GM21576 (cell line): ENCODE data around the gene P4HA2.

Experiments used
- ATAC-seq: cut with Tn5 transposase; IDR thresholded peaks from one replicate; pipeline ENCODE4 v1.9.1; 2021; ENCODE audit warnings: mild to moderate bottlenecking, moderate library complexity; ENCODE audit not compliant: unreplicated experiment

P4HA2 gene

GRCh38 chr5:132227485-132228240 lies at the start of gene P4HA2:
TSS of gene P4HA2 (minus strand) at chr5:132227853. CDS start at chr5:132218626, 9,227 bp downstream.
- ATAC-seq: peak; percentile 83

- ATAC-seq: no peak
These were observed 49.6 kb upstream of the P4HA2 start for GRCh38 chr5:132277256-132277655.

DNA sequence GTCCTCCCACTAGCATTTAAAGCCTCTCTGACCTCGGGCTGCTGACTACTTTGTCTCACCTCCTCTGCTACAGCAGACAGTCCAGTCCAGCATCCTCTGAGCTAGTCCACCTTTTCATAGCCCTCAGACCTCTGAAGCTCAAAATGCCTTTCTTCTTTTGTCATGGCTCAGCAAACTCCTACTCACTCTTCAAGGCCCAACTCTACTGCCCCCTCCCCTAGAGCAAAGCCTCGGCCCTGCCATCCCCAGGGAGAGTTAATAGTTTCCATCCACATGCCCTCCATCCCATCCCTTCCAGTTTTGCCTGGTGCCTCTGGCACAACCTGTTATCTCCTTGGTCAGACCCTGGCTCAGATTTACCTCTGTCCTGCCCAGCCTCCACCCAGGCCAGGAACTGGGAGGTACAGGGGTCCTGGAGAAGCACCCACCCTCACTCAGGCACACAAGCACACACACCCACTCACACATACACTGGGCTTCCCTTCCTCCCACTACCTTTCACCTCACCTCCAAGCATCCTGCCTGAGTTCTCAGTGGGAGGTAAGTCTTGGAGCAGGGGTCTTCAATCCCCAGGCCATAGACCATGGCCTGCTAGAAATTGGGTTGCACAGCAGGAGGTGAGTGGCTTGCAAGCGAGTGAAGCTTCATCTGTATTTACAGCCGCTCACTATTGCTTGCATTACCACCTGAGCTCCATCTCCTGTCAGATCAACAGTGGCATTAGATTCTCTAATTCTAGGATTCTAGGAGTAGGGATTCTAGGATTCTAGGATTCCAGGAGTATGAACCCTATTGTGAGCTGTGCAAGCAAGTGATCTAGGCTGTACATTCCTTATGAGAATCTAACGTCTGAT lies 47.9 kb upstream of the P4HA2 start:
- ATAC-seq: no peak

- ATAC-seq: no peak
These were observed 46.6 kb upstream of the P4HA2 start for GRCh38 chr5:132274050-132274792.

DNA sequence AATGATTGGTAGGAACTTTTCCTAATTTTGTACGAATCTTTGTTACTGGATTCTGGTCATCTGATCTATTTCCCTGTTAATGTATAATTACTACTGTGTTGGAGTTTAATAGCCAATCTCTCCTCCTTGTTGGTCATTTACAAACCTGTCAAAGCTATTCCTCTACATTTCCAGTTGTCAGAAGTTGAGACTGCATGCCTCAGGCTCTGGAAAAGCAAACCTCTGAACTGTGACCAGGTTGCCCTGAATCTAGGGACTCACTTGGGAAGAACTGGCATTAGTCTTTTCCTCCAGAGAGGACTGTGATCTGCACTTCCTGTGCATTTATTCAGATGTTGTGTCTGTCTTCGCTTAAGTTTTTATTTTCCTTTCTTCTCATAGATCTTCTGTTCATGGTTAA lies 46.0 kb upstream of the P4HA2 start:
- ATAC-seq: no peak

GRCh38 chr5:132272311-132273210 lies 44.9 kb upstream of the P4HA2 start:
- ATAC-seq: no peak

GRCh38 chr5:132271251-132272246 lies 43.9 kb upstream of the P4HA2 start:
- ATAC-seq: no peak

DNA sequence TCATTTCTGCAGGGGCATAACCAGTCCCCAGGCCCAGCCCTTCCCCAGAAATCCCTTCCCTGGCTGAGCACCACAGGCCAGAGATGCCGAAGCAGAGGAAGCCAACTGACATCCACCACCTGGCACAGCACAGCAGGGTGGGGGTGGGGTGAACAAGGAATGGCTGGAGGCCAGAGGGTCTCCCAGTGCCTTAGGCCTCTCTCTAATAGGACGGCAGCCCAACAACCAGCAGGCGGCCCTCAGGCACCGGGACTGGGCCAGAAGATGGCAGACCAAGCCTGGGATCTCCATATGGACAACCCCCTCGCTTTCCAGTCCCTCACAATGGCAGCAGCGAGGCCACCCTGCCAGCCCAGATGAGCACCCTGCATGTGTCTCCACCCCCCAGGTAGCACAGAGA lies 43.1 kb upstream of the P4HA2 start:
- ATAC-seq: no peak

DNA sequence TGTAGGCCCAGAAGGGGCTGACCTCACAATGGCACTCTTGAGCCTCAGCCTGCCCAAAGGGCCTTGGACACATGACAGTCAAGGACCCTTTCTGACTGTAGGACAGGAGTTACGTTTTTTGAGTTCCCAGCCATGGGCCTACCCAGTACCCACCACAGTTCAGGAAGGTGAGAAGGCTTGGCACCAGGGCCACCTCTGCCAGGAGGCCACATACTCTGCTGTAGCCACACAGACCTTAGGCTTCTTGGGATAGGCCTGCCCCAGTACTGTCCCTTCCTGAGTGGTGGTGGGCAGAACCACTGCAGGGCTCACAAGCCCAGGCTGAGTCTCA lies 42.6 kb upstream of the P4HA2 start:
- ATAC-seq: no peak

DNA sequence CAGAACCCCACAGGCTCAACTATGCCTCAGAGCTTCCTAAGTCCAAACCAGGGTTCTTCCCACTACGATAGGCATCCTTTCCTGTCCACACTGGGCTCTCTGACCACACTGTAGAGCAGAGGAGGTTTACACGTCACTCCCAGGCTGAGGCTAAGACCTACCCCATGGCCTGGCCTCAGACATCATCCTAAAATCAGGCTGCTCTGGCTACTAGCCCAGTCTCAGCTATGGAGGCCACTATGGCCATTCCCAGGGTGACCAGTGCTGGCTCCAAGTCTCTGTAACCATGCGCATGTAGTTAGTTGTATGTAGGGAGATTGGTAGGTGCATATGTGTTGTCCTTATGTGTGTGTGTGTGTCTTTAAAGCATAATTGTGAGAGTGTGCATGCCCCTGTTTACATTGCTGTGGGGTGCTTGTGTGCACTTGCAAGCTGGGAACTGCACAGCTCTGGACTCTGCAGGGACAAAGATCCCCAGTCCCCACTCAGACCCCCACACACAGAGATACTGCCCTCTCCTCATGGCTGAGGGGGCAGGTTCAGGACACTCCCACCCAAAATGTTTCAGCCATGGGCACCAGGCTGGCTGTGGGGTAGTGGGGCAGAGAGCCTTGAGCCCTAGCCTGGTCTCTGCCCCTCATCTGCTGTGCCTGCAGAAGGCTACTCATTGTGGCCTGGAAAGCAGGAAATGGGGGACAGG lies 42.1 kb upstream of the P4HA2 start:
- ATAC-seq: no peak

DNA sequence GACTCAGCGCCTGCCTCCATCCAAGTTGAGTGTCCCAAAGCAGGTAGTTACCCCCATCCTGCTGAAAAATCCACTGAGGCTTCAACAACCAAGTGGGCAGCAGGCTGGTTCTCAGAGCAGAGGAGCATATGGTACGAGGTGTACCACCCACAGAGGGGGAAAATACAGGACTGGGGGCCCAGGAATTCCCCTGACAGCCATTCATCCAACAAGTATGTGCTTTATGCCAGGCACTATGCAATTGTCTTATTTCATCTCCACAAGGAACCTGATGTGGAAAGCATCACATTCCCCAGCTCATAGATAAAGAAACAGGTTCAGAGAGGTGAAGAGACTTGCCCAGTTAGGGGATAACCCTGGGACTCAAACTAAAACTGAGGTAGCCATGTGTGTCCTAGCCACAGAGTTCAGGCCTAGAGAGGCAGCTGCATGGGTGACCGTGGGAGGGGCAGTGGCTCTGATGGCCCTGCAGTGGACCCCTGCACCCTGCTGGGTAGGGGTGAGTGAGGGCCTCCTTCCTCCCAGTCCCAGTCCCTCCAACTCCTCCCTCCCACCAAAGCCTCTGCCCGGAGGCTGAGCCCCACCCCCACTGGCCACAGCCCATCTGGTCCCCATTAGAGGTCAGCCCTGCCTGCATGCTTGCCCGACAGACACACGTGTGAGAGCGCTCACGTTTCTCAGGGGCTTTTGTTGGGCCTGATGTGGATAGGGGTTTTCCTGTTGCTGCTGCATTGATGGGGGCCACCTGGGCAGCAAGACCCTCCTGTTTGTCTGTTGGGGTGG lies 41.3 kb upstream of the P4HA2 start:
- ATAC-seq: peak; percentile 64

DNA sequence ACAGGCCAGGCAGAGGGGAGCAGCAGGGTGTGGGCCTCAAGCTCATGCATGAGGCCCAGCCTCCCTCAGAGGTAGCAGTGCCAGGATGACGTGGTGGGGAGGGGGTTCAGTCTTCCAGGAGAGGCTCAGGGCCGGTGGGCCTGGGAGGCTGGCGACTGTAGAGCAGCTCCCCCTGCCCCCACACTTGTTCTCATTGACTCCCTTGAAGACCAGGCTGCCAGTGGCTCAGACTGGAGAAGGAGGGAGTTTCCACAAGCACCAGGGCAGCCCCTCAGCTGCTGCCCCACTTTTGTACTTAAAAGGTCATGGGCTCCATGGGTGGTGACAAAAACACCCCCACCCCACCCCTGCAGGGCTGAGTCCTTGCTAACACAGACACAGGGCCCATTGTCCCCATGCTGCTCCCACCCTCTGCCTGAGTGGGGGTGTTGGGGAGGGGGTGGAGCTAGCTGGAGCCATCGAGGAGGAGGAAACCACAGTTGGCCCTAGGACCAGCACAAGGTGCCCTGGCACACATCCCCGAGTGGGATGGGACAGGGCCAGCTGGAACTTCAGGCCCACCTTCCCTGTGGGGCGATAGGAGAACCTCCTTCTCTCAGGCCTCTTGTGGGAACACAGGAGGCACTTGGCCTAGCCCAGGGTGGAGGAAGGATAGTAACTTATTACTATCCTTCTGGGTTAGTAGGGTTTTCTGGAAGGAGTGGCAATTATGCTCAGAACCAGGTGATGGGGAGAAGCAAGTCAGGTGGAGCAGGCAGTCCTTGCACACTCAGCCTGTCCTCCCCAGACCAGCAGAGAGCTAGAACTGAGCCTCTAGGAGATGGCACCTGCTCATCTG lies 40.5 kb upstream of the P4HA2 start:
- ATAC-seq: no peak

GRCh38 chr5:132267166-132267739 lies 39.6 kb upstream of the P4HA2 start:
- no peak for ATAC-seq

GRCh38 chr5:132266836-132267160 lies 39.1 kb upstream of the P4HA2 start:
- no peak for ATAC-seq

- no peak for ATAC-seq
These were observed 38.6 kb upstream of the P4HA2 start for GRCh38 chr5:132266031-132266835.
